ENCODE data around the gene GASK1A. TPM values are rescaled to one million over a fixed set of nuclear protein-coding genes. Genes with fewer than 3 reads are reported as not detected.

The GASK1A gene
- total RNA-seq, 1 donor from 2014 or later, result 1.1 TPM

- no peak for DNase-seq (ENCODE audit: low read depth)
- no peak overlapping the region for H3K4me3 ChIP-seq (ENCODE audit: low read depth, low read length)
- H3K36me3 ChIP-seq (ENCODE audit: control insufficient read depth, insufficient read depth, low read length), result no peaks in the 10 kb centered on the region
- no peaks in the 10 kb centered on the region for H3K27me3 ChIP-seq (ENCODE audit: control insufficient read depth, insufficient read depth, low read length)
- no peak for FAIRE-seq
- TF ChIP-seq, protein P1, sequence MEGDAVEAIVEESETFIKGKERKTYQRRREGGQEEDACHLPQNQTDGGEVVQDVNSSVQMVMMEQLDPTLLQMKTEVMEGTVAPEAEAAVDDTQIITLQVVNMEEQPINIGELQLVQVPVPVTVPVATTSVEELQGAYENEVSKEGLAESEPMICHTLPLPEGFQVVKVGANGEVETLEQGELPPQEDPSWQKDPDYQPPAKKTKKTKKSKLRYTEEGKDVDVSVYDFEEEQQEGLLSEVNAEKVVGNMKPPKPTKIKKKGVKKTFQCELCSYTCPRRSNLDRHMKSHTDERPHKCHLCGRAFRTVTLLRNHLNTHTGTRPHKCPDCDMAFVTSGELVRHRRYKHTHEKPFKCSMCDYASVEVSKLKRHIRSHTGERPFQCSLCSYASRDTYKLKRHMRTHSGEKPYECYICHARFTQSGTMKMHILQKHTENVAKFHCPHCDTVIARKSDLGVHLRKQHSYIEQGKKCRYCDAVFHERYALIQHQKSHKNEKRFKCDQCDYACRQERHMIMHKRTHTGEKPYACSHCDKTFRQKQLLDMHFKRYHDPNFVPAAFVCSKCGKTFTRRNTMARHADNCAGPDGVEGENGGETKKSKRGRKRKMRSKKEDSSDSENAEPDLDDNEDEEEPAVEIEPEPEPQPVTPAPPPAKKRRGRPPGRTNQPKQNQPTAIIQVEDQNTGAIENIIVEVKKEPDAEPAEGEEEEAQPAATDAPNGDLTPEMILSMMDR (IDR thresholded peaks at IDR 0.05; ENCODE audit: insufficient read depth, low read length, severe bottlenecking), result no peak
These were observed 97.7 kb downstream of the GASK1A start for GRCh38 chr3:43076857-43077256.

DNA sequence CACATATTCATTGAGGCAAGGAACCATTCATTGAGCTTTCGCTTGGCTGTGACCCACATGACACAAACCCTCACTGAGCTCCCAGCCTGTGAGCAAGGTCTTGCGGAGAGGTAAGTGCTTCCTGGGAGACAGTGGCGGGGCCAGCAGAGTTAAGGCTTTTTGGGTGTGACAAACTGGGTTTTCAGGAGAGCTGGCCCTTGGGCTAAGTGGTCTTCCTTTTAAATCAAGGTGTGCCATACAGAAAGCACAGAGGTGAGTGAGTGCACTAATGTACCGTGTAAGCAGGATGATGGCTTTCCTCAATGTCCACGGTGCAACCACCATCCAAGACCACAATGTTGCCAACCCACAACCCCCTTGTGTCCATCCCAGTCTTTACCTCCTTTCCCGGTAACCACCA, 98.2 kb downstream of the GASK1A start:
- TF ChIP-seq, protein P1 (IDR thresholded peaks at IDR 0.05; ENCODE audit: insufficient read depth, low read length, severe bottlenecking), result no peak
- Histone ChIP-seq H3K27me3 (ENCODE audit: control insufficient read depth, insufficient read depth, low read length) (no peaks in the 10 kb centered on the region), H3K4me3 (ENCODE audit: low read depth, low read length) (no peak overlapping the region), H3K36me3 (ENCODE audit: control insufficient read depth, insufficient read depth, low read length) (no peaks in the 10 kb centered on the region)
- FAIRE-seq (no peak), DNase-seq (ENCODE audit: low read depth) (no peak)

DNA sequence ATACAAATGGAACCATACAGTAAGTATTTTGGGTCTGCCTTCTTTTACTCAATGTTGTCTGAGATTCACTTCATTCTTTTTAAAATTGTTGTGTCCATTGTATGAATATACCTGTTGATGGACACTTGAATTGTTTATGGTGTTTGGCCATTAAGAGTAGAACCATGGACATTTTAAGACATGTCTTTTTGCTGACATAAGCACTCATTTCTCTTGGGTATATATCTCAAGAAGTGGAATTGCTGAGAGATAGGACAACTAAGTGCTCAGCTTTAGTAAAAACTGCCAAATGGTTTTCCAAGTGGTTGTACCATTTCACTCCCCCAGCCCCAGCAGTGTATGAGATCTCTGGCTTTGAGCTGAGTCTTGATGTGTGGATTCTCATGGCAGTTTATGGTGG, 98.6 kb downstream of the GASK1A start:
- H3K27me3 ChIP-seq (ENCODE audit: control insufficient read depth, insufficient read depth, low read length), result no peaks in the 10 kb centered on the region
- H3K4me3 ChIP-seq (ENCODE audit: low read depth, low read length), result no peak overlapping the region
- FAIRE-seq (no peak), DNase-seq (ENCODE audit: low read depth) (no peak)
- TF ChIP-seq, protein P1 (IDR thresholded peaks at IDR 0.05; ENCODE audit: insufficient read depth, low read length, severe bottlenecking), result no peak
- no peaks in the 10 kb centered on the region for H3K36me3 ChIP-seq (ENCODE audit: control insufficient read depth, insufficient read depth, low read length)

DNA sequence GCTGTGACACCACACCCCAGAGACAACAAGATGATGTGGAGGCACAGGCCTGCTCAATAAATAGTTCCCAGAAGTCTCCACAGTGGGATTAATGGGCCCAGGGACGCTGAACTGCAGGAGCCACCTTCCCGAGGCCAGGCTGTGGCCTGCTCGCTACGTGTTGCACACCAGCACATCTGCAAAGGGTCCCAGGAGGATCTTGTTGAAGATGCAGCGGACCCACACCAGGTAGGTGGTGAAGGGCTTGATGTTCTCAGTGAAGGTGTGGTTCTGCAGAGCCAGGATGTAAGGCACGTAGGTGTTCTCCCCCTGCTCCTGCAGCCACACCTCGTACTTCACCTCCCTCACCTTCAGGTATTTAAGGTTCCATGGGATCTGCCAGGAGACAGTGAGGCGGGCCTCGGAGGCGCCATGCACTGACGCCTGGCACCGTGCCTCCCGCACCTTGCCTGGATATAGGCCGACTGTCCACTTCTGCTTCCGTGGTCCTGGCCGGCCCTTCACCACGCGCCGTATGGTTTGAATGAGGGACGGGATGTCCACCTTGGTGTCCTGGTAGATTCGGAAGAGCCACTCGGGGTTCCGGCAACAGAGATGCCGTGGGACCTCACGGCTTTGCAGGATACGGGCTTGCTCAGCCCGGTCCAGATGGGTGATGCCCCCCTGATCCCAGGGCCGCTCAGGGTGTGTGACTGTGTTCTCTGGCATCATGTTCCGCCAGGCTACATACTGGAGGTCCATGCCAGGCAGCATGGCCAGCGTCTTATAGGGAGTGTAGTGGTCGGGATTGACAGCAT, 100.6 kb downstream of the GASK1A start:
- no peak overlapping the region for H3K4me3 ChIP-seq (ENCODE audit: low read depth, low read length)
- no peaks in the 10 kb centered on the region for H3K36me3 ChIP-seq (ENCODE audit: control insufficient read depth, insufficient read depth, low read length)
- FAIRE-seq, result no peak
- H3K27me3 ChIP-seq (ENCODE audit: control insufficient read depth, insufficient read depth, low read length), result no peaks in the 10 kb centered on the region
- TF ChIP-seq, protein P1 (IDR thresholded peaks at IDR 0.05; ENCODE audit: insufficient read depth, low read length, severe bottlenecking), result no peak
- no peak for DNase-seq (ENCODE audit: low read depth)

DNA sequence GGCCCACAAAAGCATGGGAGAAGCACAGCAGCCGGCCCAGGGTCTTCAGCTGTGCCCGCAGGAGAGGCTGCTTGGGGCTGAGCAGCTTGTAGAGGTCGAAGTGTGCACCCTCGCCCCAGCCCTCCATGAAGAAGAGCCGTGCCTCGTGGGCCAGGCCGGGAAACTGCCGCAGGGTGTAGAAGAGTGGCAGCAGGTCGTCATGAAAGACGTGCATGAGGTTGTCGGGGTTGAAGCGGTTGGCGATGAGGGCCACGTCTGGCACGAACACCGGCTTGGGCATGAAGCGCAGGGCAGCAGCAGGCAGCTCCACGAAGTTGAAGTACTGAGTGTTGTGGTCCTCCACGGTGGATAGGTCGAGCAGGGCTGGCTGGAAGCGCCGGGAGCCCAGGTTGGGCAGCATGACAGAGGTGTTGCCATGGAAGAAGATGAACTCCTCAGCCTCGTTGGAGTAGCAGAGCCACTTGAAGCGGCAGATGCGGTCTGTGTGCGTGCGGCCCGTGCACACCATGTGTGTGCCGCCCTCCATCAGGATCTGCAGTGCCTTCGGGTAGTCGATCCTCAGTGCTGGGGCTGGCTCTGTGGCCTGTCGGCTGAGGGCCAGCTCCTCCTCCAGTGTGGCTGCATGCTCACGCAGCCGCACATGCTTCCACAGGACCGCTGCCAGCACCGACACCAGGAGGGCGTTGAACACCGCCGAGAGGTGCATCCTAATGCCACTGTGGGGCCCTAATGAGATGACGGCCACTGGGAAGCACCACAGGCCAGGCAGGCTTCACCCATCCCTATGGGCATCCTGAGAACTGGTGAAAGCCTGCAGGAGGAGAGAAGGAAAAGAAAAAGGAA, 101.8 kb downstream of the GASK1A start:
- H3K27me3 ChIP-seq (ENCODE audit: control insufficient read depth, insufficient read depth, low read length), result no peaks in the 10 kb centered on the region
- FAIRE-seq (no peak), DNase-seq (ENCODE audit: low read depth) (no peak)
- H3K36me3 ChIP-seq (ENCODE audit: control insufficient read depth, insufficient read depth, low read length), result no peaks in the 10 kb centered on the region
- TF ChIP-seq, protein P1 (IDR thresholded peaks at IDR 0.05; ENCODE audit: insufficient read depth, low read length, severe bottlenecking), result no peak
- H3K4me3 ChIP-seq (ENCODE audit: low read depth, low read length), result no peak overlapping the region
